MM.1S (cell line): ENCODE measurements around the gene RTN4RL1.

Experiments
- EZH2phosphoT487 ChIP-seq: fragments of 300-600 bp; sonication (generic); IDR thresholded peaks from 2 replicates; pipeline ENCODE4 v1.6.1; 2018; ENCODE audit warnings: antibody characterized with exemption, low read length
- TF ChIP-seq, protein P1 (sequence below): fragments of 300-600 bp; sonication (generic); IDR thresholded peaks from 2 replicates; pipeline ENCODE4 v1.5.1; 2016; ENCODE audit warnings: antibody characterized with exemption, low read length, mixed read lengths

DNA sequence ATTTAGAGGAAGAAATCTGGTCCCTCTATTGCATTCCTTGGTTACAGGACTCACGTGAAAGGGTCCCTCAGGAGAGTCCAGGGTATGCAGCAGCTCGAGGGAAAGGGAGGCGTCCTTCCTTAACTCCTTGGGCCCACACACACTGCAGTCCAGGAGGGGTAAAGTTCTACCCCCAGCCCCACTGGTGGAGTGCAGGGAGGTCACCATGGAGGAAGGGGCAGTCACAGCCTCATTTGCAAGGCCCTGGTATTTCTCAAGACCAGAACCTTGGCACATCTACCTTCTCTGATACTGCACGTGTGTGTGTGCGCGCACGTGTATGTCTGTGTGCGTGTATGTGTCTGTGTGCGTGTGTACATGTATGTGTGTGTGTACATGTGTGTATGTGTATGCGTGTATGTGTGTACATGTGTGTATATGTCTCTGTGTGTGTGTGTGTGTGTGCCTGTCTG, 40.8 kb upstream of the RTN4RL1 start:
- TF ChIP-seq, protein P1, sequence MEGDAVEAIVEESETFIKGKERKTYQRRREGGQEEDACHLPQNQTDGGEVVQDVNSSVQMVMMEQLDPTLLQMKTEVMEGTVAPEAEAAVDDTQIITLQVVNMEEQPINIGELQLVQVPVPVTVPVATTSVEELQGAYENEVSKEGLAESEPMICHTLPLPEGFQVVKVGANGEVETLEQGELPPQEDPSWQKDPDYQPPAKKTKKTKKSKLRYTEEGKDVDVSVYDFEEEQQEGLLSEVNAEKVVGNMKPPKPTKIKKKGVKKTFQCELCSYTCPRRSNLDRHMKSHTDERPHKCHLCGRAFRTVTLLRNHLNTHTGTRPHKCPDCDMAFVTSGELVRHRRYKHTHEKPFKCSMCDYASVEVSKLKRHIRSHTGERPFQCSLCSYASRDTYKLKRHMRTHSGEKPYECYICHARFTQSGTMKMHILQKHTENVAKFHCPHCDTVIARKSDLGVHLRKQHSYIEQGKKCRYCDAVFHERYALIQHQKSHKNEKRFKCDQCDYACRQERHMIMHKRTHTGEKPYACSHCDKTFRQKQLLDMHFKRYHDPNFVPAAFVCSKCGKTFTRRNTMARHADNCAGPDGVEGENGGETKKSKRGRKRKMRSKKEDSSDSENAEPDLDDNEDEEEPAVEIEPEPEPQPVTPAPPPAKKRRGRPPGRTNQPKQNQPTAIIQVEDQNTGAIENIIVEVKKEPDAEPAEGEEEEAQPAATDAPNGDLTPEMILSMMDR: no peak
- TF ChIP-seq EZH2phosphoT487: no peak
